ENCODE data around the gene STK17A.
"Not testable (repeated sequence)": the region's sequence is repeated elsewhere in the genome, so short reads cannot be mapped to it uniquely, and the experiment has no call there.

Gene STK17A

GRCh38 chr7:43596426-43596825 lies 13.5 kb downstream of the STK17A start:
- not testable (repeated sequence) for DNase-seq (ENCODE audit: low read depth in 2 of 2)

GRCh38 chr7:43600056-43600455 lies 17.1 kb downstream of the STK17A start:
- no peak for DNase-seq (ENCODE audit: low read depth in 2 of 2)

- DNase-seq (ENCODE audit: low read depth in 2 of 2), result no peak
Observed at GRCh38 chr7:43602256-43602655, 19.3 kb downstream of the STK17A start.

DNA sequence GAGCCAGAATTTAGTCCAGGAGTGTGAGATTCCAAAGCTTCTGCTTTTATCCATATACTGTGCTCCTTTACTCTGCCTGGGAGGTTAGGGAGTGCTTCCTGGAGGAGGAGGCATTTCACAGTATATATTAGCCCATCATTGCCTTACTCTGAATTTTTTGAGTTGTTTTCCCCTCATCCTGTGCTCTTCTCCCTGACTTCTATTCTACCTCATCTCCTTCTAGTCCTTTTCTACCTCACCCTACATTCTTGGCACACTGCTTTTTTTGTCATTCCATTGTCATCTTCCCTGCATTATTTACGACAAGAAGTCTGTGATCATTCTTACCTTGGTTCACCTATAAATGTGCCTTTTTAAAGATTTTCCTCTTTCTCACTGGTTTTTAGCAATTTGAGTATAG lies 21.3 kb downstream of the STK17A start:
- DNase-seq (ENCODE audit: low read depth in 2 of 2), result no peak

GRCh38 chr7:43609097-43609496 lies 26.2 kb downstream of the STK17A start:
- no peak for DNase-seq (ENCODE audit: low read depth in 2 of 2)

- DNase-seq (ENCODE audit: low read depth in 2 of 2), result no peak
Observed at GRCh38 chr7:43612128-43612527, 29.2 kb downstream of the STK17A start.

GRCh38 chr7:43612599-43613589 lies 30.0 kb downstream of the STK17A start:
- DNase-seq (ENCODE audit: low read depth in 2 of 2), result no peak

- DNase-seq (ENCODE audit: low read depth in 2 of 2), result no peak
Observed at GRCh38 chr7:43615558-43616145, 32.7 kb downstream of the STK17A start.

- DNase-seq (ENCODE audit: low read depth in 2 of 2), result no peak
Observed at GRCh38 chr7:43616977-43617376, 34.1 kb downstream of the STK17A start.

DNA sequence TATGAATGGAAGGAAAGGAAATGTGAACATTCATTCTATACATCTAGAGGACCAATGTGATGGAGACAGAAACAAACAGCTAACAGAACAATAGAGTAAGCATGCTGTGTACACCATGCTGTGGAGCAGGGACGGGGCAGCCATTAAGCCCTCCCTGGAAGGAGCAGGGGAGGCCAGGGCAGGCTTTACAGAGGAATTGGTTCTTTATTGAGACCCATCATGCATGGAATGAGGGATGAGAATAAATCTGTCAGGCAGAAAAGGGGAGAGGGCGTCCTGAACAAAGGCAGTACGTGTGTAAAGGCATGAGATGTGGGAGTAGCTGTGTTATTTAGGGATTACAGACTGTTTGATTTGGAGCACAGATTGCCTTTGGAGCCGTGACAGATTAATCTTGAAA lies 35.2 kb downstream of the STK17A start:
- no peak for DNase-seq (ENCODE audit: low read depth in 2 of 2)

DNA sequence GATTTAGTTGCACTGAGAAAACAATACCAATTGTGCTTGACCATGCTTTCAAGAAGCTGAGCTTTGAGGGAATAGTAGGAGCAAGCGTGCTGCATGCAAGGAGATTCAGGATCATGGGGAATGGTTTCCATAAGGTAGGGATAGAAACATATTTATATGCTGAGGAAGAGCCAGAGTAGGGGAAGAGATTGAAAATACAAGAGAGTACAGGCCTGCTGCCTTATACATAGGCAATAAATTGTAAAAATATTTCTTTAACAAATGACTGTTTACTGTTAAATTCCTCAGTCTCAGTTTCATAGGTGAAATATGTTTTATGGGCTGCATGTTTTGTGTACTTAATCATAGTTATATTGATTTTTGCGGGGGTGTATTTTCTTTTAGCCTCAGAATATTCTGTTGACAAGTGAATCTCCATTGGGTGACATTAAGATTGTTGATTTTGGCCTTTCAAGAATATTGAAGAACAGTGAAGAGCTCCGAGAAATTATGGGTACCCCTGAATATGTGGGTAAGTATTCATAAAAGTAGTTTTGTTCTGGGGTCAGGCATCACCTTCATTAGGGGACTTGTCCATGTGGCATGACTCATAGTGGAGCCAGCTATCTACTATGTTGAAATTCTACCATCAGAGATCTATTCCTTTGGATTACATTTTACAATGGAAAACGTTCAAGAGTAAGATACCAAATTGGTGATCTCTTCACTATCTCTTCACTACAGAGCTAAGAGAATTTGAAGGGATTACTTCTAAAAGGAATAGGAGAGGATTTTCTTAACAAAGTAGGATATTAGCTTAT lies 36.5 kb downstream of the STK17A start:
- no peak for DNase-seq (ENCODE audit: low read depth in 2 of 2)

GRCh38 chr7:43621729-43622448 lies 39.0 kb downstream of the STK17A start:
- DNase-seq (ENCODE audit: low read depth in 2 of 2), result no peak

DNA sequence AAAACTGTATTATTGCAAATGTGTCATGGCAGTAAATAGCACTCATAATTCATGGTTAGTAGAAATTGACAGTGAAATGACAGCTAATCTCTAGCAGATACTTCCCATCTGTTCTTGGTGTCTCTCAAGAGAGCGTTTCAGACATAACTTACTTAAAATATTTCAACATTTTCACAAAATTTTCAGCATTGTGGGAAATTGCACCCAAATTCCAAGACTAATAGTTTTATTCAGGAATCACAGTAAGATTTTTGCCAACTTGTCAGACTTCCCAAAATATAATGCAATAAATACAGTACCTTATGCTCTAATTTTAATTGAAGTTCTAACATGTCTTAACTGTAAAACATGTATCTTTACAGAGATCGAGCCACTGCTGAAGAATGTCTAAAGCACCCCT lies 41.2 kb downstream of the STK17A start:
- DNase-seq (ENCODE audit: low read depth in 2 of 2), result no peak

GRCh38 chr7:43625453-43625852 lies 42.5 kb downstream of the STK17A start:
- peak in 1 of 2 donors; percentile 43 for DNase-seq (ENCODE audit: low read depth in 2 of 2)

DNA sequence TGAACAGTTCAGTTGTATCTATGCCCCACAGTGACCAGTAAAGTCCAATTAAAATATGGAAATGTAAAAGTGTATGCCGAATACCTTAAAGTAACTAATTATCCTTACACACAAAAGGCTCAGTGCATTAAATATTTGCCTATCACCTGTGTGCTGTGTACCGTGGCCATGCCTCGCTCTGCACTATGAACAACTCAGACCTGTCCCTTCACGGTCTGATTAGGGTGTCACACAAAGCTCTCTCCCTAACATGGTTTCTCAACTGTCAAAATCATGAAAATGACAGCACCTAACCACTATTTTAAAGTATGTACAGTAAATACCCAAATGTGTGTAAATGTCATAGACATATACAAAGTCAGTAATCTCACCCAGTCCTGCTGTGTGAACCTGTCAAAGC lies 43.1 kb downstream of the STK17A start:
- DNase-seq (ENCODE audit: low read depth in 2 of 2), result no peak

GRCh38 chr7:43626695-43627094 lies 43.8 kb downstream of the STK17A start:
- DNase-seq (ENCODE audit: low read depth in 2 of 2), result no peak

- not testable (repeated sequence) for DNase-seq (ENCODE audit: low read depth in 2 of 2)
Observed at GRCh38 chr7:43627798-43628197, 44.9 kb downstream of the STK17A start.

DNA sequence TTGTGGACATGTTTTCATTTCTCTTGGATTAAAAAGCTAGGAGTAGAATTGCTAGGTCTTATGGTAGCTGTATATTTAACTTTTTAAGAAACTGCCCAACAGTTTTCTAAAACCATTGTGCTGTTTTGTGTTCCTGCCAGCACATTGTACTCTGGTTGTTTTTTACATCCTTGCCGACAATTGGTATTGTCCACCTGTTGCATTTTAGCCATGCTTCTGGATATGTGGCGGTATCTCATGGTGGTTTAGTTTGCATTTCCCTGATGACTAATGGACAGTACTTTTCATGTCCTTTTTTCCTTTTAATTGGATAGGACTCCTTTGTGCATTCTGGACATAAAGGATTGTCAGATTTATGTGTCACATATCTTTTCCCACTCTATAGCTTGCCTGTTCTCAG lies 45.5 kb downstream of the STK17A start:
- DNase-seq (ENCODE audit: low read depth in 2 of 2), result no peak

DNA sequence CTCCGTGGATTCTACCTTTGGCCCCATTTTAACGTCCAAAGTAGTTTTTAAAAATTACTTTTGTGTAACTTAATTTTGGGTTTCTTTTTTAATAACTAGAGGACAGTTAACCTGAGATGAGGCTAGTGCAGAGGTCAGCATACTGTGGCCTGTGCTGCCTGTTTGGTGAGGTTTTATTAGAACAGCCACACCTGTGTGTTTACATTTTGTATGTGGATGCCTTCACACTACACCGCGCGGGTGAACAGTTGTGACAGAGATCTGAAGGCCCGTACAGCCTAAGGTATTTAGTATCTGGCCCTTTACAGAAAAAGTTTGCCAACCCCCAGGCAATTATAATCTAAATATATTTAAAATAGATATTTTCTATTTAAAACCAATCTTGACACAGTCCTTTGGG lies 46.9 kb downstream of the STK17A start:
- no peak for DNase-seq (ENCODE audit: low read depth in 2 of 2)

- no peak for DNase-seq (ENCODE audit: low read depth in 2 of 2)
Observed at GRCh38 chr7:43630482-43630881, 47.6 kb downstream of the STK17A start.

DNA sequence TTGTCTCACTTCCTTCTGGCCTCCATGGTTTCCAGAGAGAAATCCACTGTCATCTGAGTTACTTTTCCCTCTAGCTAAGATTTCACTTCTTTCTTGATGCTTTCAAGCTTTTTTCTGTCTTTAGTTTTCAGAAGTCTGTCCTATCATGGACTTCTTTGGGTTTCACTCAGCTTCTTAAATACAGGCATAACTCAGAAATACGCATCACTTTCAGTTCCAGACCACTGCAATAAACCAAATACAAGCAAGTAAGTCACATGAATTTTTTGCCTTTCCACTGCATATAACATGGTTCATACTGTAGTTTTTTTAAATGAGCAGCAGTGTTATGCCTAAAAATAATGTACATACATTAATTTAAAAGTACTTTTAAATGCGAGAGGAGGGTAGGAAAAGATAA lies 48.7 kb downstream of the STK17A start:
- no peak for DNase-seq (ENCODE audit: low read depth in 2 of 2)

DNA sequence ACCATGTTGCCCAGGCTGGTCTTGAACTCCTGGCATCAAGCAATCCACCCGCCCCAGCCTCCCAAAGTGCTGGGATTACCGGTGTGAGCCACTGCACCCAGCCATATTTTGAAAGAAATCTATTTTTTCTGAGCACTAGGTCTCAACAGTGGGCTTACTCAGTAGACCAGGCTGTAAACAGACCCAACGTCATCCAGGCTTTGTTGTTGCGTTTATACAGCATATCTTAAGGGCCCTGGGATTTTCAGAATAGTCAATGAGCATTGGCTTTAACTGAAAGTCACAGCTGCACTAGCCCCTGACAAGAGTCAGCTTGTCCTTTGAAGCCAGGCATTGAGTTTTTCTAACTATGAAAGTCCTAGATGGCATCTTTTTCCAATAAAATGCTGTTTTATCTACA lies 49.8 kb downstream of the STK17A start:
- no peak for DNase-seq (ENCODE audit: low read depth in 2 of 2)

Measured in stimulated activated CD8-positive, alpha-beta memory T cell treated with anti-CD3 and anti-CD28 coated beads, Interleukin-2, amount 100 ng/mL, for 1 hour (primary cell).